Thoracic aorta (tissue), 2 donors: ENCODE measurements around the gene SYPL2. TPM values are rescaled to one million over a fixed set of nuclear protein-coding genes. Genes with fewer than 3 reads are reported as not detected.
A peak's percentile ranks its signal among the peaks of the same experiment; 100 is the strongest.

Experiments used
- ATAC-seq: fragments of 150-250 bp; one replicate; pipeline ENCODE4 v1.8.0; 2017; ENCODE audit warnings: low read depth; ENCODE audit not compliant: insufficient number of reproducible peaks, low FRiP score
- DNase-seq: peaks from one replicate; pipeline ENCODE4 v3.0.0-alpha.2; 2020; ENCODE audit warnings: low spot score
- H3K27ac ChIP-seq, 2 donors: fragments of 200-600 bp; sonication (generic); 1 replicate in 1 of 2; 2 replicates in 1 of 2; pipeline ENCODE4 v1.5.1; 2016; ENCODE audit warnings: mild to moderate bottlenecking in 2 of 2, moderate library complexity in 2 of 2
- H3K27me3 ChIP-seq: fragments of 200-600 bp; sonication (generic); replicated peaks from 2 replicates; pipeline ENCODE4 v1.6.0; 2016; ENCODE audit warnings: mild to moderate bottlenecking; ENCODE audit not compliant: insufficient read depth
- H3K36me3 ChIP-seq: fragments of 200-600 bp; sonication (generic); one replicate; pipeline ENCODE4 v1.5.1; 2016
- H3K4me1 ChIP-seq, 2 donors: fragments of 200-600 bp; sonication (generic); 1 replicate in 1 of 2; 2 replicates in 1 of 2; pipeline versions ENCODE4 v1.5.1 to v1.6.0; 2016; ENCODE audit warnings: low read depth in 2 of 2, mild to moderate bottlenecking in 1 of 2; ENCODE audit not compliant: control insufficient read depth in 1 of 2
- H3K4me3 ChIP-seq: fragments of 200-600 bp; sonication (generic); 2 replicates; pipeline ENCODE4 v1.5.1; 2016; ENCODE audit warnings: mild to moderate bottlenecking
- H3K9me3 ChIP-seq: fragments of 200-600 bp; sonication (generic); 2 replicates; pipeline ENCODE4 v1.5.1; 2016
- total RNA-seq, 2 donors: library from RNA; depleted of rRNA; stranded (reverse); fragments of >200 nt; gene quantifications; one replicate each; pipeline versions ENCODE4 v1.1.0 to v1.2.3, GENCODE V29; 2016
- TF ChIP-seq, protein P1 (sequence below): fragments of 200-600 bp; sonication (generic); IDR thresholded peaks from one replicate; pipeline ENCODE4 v1.5.1; 2019; ENCODE audit warnings: antibody characterized with exemption

Gene SYPL2
- total RNA-seq, 2 donors from 2014 or later: 4.2 to 6.1 TPM

DNA sequence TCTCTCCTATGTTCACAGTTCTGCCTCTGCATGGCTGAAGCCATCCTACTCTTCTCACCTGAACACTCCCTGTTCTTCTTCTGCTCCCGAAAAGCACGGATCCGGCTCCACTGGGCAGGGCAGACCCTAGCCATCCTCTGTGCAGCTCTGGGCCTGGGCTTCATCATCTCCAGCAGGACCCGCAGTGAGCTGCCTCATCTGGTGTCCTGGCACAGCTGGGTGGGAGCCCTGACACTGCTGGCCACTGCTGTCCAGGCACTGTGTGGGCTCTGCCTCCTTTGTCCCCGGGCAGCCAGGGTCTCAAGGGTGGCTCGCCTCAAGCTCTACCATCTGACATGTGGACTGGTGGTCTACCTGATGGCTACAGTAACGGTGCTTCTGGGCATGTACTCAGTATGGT lies 29.4 kb downstream of the SYPL2 start:
- peaks cover 21% of the 10 kb centered on the region for H3K36me3 ChIP-seq
- H3K27ac ChIP-seq: no peak overlapping the region
- H3K9me3 ChIP-seq: no peaks in the 10 kb centered on the region
- ATAC-seq (no peak), DNase-seq (no peak)
- H3K4me3 ChIP-seq: no peak overlapping the region
- TF ChIP-seq, protein P1, sequence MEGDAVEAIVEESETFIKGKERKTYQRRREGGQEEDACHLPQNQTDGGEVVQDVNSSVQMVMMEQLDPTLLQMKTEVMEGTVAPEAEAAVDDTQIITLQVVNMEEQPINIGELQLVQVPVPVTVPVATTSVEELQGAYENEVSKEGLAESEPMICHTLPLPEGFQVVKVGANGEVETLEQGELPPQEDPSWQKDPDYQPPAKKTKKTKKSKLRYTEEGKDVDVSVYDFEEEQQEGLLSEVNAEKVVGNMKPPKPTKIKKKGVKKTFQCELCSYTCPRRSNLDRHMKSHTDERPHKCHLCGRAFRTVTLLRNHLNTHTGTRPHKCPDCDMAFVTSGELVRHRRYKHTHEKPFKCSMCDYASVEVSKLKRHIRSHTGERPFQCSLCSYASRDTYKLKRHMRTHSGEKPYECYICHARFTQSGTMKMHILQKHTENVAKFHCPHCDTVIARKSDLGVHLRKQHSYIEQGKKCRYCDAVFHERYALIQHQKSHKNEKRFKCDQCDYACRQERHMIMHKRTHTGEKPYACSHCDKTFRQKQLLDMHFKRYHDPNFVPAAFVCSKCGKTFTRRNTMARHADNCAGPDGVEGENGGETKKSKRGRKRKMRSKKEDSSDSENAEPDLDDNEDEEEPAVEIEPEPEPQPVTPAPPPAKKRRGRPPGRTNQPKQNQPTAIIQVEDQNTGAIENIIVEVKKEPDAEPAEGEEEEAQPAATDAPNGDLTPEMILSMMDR: no peak
- no peaks in the 10 kb centered on the region for H3K27me3 ChIP-seq
- peaks cover 17 to 55% of the 10 kb centered on the region in 2 donors for H3K4me1 ChIP-seq

DNA sequence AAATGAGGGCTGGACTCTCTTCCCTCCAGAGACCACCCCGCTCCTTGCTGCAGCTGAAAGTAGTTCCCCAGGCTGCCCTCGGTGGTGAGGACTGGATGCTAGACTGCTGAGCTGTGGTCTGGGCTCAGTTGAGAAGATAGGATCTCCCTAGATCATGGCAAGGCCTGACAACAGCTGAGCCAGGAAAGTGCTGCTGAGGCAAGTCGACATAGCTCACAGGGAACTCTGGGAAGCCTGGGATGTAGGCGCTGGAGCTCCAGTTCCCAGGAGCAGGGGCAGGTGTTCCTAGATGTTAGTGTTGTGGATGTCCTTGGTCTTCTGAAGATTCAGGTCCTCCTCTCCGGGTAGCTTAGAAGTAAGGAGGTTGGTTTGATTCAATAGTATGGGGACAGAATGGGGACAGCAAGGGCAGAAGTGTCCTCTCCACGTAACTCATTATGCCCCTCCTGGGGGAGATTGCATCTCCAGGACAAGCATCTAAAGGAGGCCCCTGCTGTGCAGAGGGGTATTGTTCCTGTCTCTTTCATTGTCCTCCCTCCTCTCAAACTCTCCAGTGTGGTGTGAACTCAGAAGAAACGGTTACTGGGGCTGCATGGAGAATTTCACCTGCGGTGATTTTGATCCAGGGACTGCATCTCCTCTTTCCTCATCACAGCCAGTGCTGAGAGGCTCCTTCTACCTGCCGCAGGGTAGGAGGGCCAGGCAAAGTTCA lies 31.3 kb downstream of the SYPL2 start:
- TF ChIP-seq, protein P1: no peak
- Histone ChIP-seq H3K27me3 (no peaks in the 10 kb centered on the region), H3K4me3 (no peak overlapping the region), H3K9me3 (no peaks in the 10 kb centered on the region), H3K27ac (no peak overlapping the region), H3K4me1 (peaks cover 21 to 70% of the 10 kb centered on the region in 2 donors), H3K36me3 (peaks cover 21% of the 10 kb centered on the region)
- ATAC-seq (no peak), DNase-seq (no peak)

DNA sequence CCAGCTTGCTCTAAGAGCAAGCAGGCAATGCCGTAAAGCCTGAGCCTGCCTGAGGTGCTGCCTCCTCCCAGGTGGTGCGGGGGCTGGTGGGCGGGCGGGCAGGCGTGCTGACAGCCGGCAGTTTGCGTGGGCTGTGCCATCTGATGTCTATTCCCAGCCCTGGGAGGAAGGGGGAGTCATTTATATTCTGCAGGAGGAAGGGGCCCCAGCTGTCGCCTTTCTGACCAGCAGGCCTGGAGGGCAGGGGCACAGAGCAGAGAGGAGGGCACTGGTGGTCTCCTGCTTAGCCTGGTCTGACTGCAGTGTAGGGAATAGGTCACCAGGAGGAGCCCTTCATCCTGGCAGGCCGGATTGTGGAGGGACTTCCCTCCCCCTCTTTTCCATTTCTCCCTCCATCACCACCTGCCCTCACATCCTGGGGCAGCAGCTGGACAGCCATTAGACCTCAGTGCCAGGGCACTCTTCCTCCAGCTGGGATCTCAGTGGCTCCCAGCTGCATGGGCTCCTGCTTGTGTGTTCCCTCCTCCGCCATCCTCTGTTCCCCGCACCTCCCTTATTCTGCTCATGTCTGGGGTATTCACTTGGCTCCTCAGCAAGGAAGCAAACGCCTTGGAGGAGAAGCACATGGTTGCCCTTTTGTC lies 31.9 kb downstream of the SYPL2 start:
- Histone ChIP-seq H3K27me3 (no peaks in the 10 kb centered on the region), H3K4me3 (no peak overlapping the region), H3K36me3 (peaks cover 21% of the 10 kb centered on the region), H3K9me3 (no peaks in the 10 kb centered on the region), H3K27ac (peak overlapping the region in 1 of 2 donors; percentile 25), H3K4me1 (peaks cover 21 to 67% of the 10 kb centered on the region in 2 donors)
- TF ChIP-seq, protein P1: peak; percentile 52
- no peak for ATAC-seq
- no peak for DNase-seq

GRCh38 chr1:109499081-109499480 lies 32.7 kb downstream of the SYPL2 start:
- Histone ChIP-seq H3K9me3 (no peaks in the 10 kb centered on the region), H3K27ac (peak overlapping the region; percentile 4 to 34), H3K4me1 (peaks cover 17 to 62% of the 10 kb centered on the region in 2 donors), H3K4me3 (no peak overlapping the region), H3K27me3 (no peaks in the 10 kb centered on the region), H3K36me3 (peaks cover 21% of the 10 kb centered on the region)
- DNase-seq (no peak), ATAC-seq (no peak)
- TF ChIP-seq, protein P1: no peak

- no peak for ATAC-seq
- Histone ChIP-seq H3K36me3 (peaks cover 21% of the 10 kb centered on the region), H3K9me3 (no peaks in the 10 kb centered on the region), H3K4me3 (no peak overlapping the region), H3K27ac (peak overlapping the region; percentile 65 to 72), H3K4me1 (peaks cover 16 to 58% of the 10 kb centered on the region in 2 donors), H3K27me3 (no peaks in the 10 kb centered on the region)
- no peak for DNase-seq
- TF ChIP-seq, protein P1: peak; percentile 17
Observed at GRCh38 chr1:109499661-109500536, 33.6 kb downstream of the SYPL2 start.
